CD14-positive monocyte (primary cell): ENCODE results near the gene SUFU. TPM values are rescaled to one million over a fixed set of nuclear protein-coding genes. Genes with fewer than 3 reads are reported as not detected.

ENCODE experiments used
- DNase-seq, 3 donors: peaks; one replicate each; pipeline ENCODE4 v3.0.0-alpha.2; 2011 to 2022
- H2AFZ ChIP-seq: 2 replicates; pipeline ENCODE4 v1.6.0; 2012; ENCODE audit warnings: mild to moderate bottlenecking, low read depth, low read length, inconsistent platforms; ENCODE audit not compliant: insufficient read depth, poor library complexity, severe bottlenecking
- H3K27ac ChIP-seq, 2 donors: 1 replicate in 1 of 2; 2 replicates in 1 of 2; pipeline ENCODE4 v1.5.1; 2012 to 2013; ENCODE audit warnings: low read length in 2 of 2, control low read depth in 1 of 2, inconsistent platforms in 1 of 2, low read depth in 1 of 2, mild to moderate bottlenecking in 1 of 2
- H3K27me3 ChIP-seq, 2 donors: one replicate each; pipeline versions ENCODE4 v1.6.0 to v1.6.1; 2011 to 2013; ENCODE audit warnings: low read length in 2 of 2; ENCODE audit not compliant: control insufficient read depth in 2 of 2, insufficient read depth in 2 of 2
- H3K36me3 ChIP-seq, 2 donors: replicated peaks in 1 of 2; 1 replicate in 1 of 2; 2 replicates in 1 of 2; pipeline versions ENCODE4 v1.5.1 to v1.6.1; 2012 to 2013; ENCODE audit warnings: low read length in 2 of 2, control low read depth in 1 of 2, inconsistent platforms in 1 of 2, mild to moderate bottlenecking in 1 of 2; ENCODE audit not compliant: insufficient read depth in 2 of 2, control insufficient read depth in 1 of 2
- H3K4me1 ChIP-seq, 2 donors: 1 replicate in 1 of 2; 2 replicates in 1 of 2; pipeline versions ENCODE4 v1.5.1 to v1.6.1; 2012 to 2013; ENCODE audit warnings: low read length in 2 of 2, control low read depth in 1 of 2, inconsistent platforms in 1 of 2, mild to moderate bottlenecking in 1 of 2, moderate library complexity in 1 of 2; ENCODE audit not compliant: insufficient read depth in 2 of 2, control insufficient read depth in 1 of 2
- H3K4me2 ChIP-seq: replicated peaks from 2 replicates; pipeline ENCODE3; 2012; ENCODE audit warnings: low read length, moderate library complexity, mild to moderate bottlenecking; ENCODE audit not compliant: poor library complexity, severe bottlenecking; ENCODE audit errors: extremely low read depth
- H3K4me3 ChIP-seq, 3 experiments: fragments of 200-600 bp in 1 of 3; sonication (generic) in 1 of 3; replicated peaks in 1 of 3; 1 replicate in 2 of 3; 2 replicates in 1 of 3; pipeline ENCODE4 v1.5.1; 2011 to 2013; ENCODE audit warnings: low read length in 3 of 3, mild to moderate bottlenecking in 3 of 3, control low read depth in 2 of 3, low read depth in 2 of 3, inconsistent platforms in 1 of 3, moderate library complexity in 1 of 3
- H3K79me2 ChIP-seq: 2 replicates; pipeline ENCODE4 v1.6.0; 2012; ENCODE audit warnings: mild to moderate bottlenecking, control low read depth, inconsistent platforms, low read length, moderate library complexity; ENCODE audit not compliant: insufficient read depth
- H3K9ac ChIP-seq: 2 replicates; pipeline ENCODE4 v1.6.0; 2017; ENCODE audit warnings: low read length, mild to moderate bottlenecking; ENCODE audit not compliant: insufficient read depth, poor library complexity, severe bottlenecking
- H3K9me3 ChIP-seq, 2 donors: replicated peaks in 1 of 2; 1 replicate in 1 of 2; 2 replicates in 1 of 2; pipeline versions ENCODE4 v1.5.1 to v1.6.1; 2012 to 2013; ENCODE audit warnings: low read length in 2 of 2, control low read depth in 1 of 2; ENCODE audit not compliant: control insufficient read depth in 1 of 2, insufficient read depth in 1 of 2
- H4K20me1 ChIP-seq: 2 replicates; pipeline ENCODE4 v1.6.0; 2012; ENCODE audit warnings: mild to moderate bottlenecking, low read length, control low read depth, moderate library complexity; ENCODE audit not compliant: insufficient read depth
- H3K27ac Mint-ChIP-seq, 7 donors: one replicate each; pipeline ENCODE4 v1.8.0; 2020; ENCODE audit warnings: mild to moderate bottlenecking in 7 of 7, mixed read lengths in 7 of 7, moderate library complexity in 6 of 7, inconsistent platforms in 2 of 7
- H3K27me3 Mint-ChIP-seq, 3 donors: one replicate each; pipeline ENCODE4 v1.8.0; 2021 to 2022; ENCODE audit warnings: low read depth in 3 of 3, mild to moderate bottlenecking in 3 of 3, mixed read lengths in 3 of 3, moderate library complexity in 3 of 3, inconsistent platforms in 1 of 3
- H3K36me3 Mint-ChIP-seq, 2 donors: one replicate each; pipeline ENCODE4 v1.8.0; 2020; ENCODE audit warnings: mixed read lengths in 2 of 2, inconsistent platforms in 1 of 2, mild to moderate bottlenecking in 1 of 2
- H3K4me1 Mint-ChIP-seq: one replicate; pipeline ENCODE4 v1.8.0; 2020; ENCODE audit warnings: mild to moderate bottlenecking, mixed read lengths
- H3K4me3 Mint-ChIP-seq, 2 donors: one replicate each; pipeline ENCODE4 v1.8.0; 2020; ENCODE audit warnings: mild to moderate bottlenecking in 2 of 2, mixed read lengths in 2 of 2, moderate library complexity in 1 of 2
- H3K9me3 Mint-ChIP-seq, 7 donors: one replicate each; pipeline ENCODE4 v1.8.0; 2020 to 2022; ENCODE audit warnings: mixed read lengths in 7 of 7, mild to moderate bottlenecking in 6 of 7, moderate library complexity in 6 of 7, inconsistent platforms in 2 of 7
- WGBS: methylation state at CpG from one replicate; pipeline ENCODE4 v1.1.5; 2013; ENCODE audit warnings: missing lambda C conversion rate; ENCODE audit not compliant: insufficient coverage; 5-methylcytosine and 5-hydroxymethylcytosine counted together
- intact Hi-C, 2 donors: fragments of 100-400 bp; cut with micrococcal nuclease; formaldehyde crosslinking; loops; one replicate each; pipeline versions ENCODE4 v1.15.0 to v1.15.1; 2023
- polyA plus RNA-seq, 3 donors: library from polyadenylated mRNA; depleted of rRNA in 1 of 3; unstranded in 2 of 3; stranded (reverse) in 1 of 3; fragments of 300-500 nt in 2 of 3; fragments of >200 nt in 1 of 3; fragmentation: Illumina TruSeq in 2 of 3; gene quantifications; 1 replicate in 2 of 3; 2 replicates in 1 of 3; pipeline ENCODE4 v1.2.3, GENCODE V29; 2012 to 2021
- TF ChIP-seq, protein P1 (sequence below): fragments of 200-600 bp; IDR thresholded peaks from one replicate; pipeline ENCODE4 v1.8.0; 2022; ENCODE audit warnings: antibody characterized with exemption, mild to moderate bottlenecking

The SUFU gene
- polyA plus RNA-seq, 3 donors: 3.2 to 10.0 (median 5.7) TPM

DNA sequence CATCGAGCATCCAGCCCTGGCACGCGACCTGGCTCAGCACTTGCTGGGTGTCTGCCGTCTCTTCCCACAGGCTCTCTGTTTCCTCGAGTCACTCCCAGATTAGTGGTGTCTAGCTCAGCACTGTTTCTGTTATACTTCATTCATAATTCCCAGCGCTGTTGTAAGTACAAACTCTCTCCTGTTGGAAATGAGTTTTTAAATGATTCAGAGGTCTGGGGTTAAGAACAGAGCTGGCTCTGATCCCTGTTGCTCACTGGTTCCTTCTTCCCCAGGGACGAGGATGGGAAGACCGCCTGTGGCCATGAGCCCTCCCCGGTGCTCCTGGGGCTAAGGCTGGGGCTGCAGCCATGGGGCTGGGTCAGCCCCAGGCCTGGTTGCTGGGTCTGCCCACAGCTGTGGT, 35.1 kb upstream of the SUFU start:
- Histone ChIP-seq H3K4me3 (peak overlapping the region in 1 of 3 experiments; percentile 35), H3K36me3 (peaks cover 2 to 9% of the 10 kb centered on the region in 2 donors), H3K27me3 (no peaks in the 10 kb centered on the region), H3K9me3 (no peaks in the 10 kb centered on the region), H3K9ac (peak overlapping the region; percentile 40), H3K27ac (peak overlapping the region; percentile 63 to 86), H3K79me2 (no peaks in the 10 kb centered on the region), H3K4me2 (peak overlapping the region; percentile 48), H3K4me1 (peaks cover 30 to 36% of the 10 kb centered on the region in 2 donors), H4K20me1 (no peaks in the 10 kb centered on the region), H2AFZ (peak overlapping the region; percentile 46)
- 82% methylated on average over 5 of the region's 9 CpGs for WGBS
- H3K9me3 Mint-ChIP-seq: no peaks in the 10 kb centered on the region
- peak overlapping the region in 1 of 2 donors; percentile 35 for H3K4me3 Mint-ChIP-seq
- H3K36me3 Mint-ChIP-seq: peaks cover 20 to 28% of the 10 kb centered on the region in 2 donors
- peaks cover 38% of the 10 kb centered on the region for H3K4me1 Mint-ChIP-seq
- intact Hi-C loops: no loop called here
- peaks cover 0 to 6% (median 4%) of the 10 kb centered on the region in 3 donors for H3K27me3 Mint-ChIP-seq
- peak in 1 of 3 donors; percentile 10 for DNase-seq
- TF ChIP-seq, protein P1, sequence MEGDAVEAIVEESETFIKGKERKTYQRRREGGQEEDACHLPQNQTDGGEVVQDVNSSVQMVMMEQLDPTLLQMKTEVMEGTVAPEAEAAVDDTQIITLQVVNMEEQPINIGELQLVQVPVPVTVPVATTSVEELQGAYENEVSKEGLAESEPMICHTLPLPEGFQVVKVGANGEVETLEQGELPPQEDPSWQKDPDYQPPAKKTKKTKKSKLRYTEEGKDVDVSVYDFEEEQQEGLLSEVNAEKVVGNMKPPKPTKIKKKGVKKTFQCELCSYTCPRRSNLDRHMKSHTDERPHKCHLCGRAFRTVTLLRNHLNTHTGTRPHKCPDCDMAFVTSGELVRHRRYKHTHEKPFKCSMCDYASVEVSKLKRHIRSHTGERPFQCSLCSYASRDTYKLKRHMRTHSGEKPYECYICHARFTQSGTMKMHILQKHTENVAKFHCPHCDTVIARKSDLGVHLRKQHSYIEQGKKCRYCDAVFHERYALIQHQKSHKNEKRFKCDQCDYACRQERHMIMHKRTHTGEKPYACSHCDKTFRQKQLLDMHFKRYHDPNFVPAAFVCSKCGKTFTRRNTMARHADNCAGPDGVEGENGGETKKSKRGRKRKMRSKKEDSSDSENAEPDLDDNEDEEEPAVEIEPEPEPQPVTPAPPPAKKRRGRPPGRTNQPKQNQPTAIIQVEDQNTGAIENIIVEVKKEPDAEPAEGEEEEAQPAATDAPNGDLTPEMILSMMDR: no peak
- H3K27ac Mint-ChIP-seq: peak overlapping the region; percentile 93 to 97 (median 96)

DNA sequence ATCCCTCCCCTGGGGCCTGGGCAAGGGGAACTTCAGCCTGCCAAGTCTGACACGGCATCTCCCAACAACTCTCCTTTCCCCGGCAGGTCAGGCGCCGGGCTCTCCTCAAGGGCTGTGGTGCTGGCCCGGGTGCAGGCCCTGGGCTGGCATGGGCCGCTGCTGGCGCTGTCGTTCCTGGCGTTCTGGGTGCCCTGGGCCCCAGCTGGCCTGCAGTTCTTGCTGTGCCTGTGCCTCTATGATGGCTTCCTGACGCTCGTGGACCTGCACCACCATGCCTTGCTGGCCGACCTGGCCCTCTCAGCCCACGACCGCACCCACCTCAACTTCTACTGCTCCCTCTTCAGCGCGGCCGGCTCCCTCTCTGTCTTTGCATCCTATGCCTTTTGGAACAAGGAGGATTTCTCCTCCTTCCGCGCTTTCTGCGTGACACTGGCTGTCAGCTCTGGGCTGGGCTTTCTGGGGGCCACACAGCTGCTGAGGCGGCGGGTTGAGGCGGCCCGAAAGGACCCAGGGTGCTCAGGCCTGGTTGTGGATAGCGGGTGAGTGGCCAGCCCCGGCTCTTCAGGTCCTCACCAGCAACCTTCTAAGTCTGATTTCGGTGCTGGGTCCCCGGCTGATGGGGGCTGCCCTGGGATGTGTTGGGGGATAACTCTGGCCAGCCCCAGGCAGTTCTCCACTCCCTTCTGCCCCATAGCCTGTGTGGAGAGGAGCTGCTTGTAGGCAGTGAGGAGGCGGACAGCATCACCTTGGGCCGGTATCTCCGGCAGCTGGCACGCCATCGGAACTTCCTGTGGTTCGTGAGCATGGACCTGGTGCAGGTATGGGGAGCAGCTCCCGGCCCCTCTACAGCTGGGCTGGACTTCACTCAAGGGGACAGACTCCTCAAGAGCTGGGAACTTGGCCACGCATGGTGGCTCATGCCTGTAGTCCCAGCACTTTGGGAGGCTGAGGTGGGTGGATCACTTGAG, 32.9 kb upstream of the SUFU start:
- H3K9me3 Mint-ChIP-seq: no peaks in the 10 kb centered on the region
- H3K4me3 Mint-ChIP-seq: peak overlapping the region in 1 of 2 donors; percentile 20
- 96% methylated on average over 29 of the region's 36 CpGs for WGBS
- H3K4me2 ChIP-seq: no peak overlapping the region
- peaks cover 37% of the 10 kb centered on the region for H3K4me1 Mint-ChIP-seq
- no peaks in the 10 kb centered on the region for H3K27me3 ChIP-seq
- no peak overlapping the region for H3K4me3 ChIP-seq
- no peaks in the 10 kb centered on the region for H4K20me1 ChIP-seq
- H3K36me3 ChIP-seq: peaks cover 2 to 11% of the 10 kb centered on the region in 2 donors
- H3K27ac Mint-ChIP-seq: peak overlapping the region in 3 of 7 donors; percentile 54 to 96 (median 95)
- H2AFZ ChIP-seq: no peak overlapping the region
- no peaks in the 10 kb centered on the region for H3K9me3 ChIP-seq
- H3K4me1 ChIP-seq: peaks cover 30 to 36% of the 10 kb centered on the region in 2 donors
- TF ChIP-seq, protein P1: no peak
- H3K27ac ChIP-seq: peak overlapping the region in 1 of 2 donors; percentile 86
- DNase-seq: peak in 1 of 3 donors; percentile 3
- H3K36me3 Mint-ChIP-seq: peaks cover 26 to 38% of the 10 kb centered on the region in 2 donors
- H3K27me3 Mint-ChIP-seq: peaks cover 0 to 6% (median 2%) of the 10 kb centered on the region in 3 donors
- no peak overlapping the region for H3K9ac ChIP-seq
- H3K79me2 ChIP-seq: no peaks in the 10 kb centered on the region
- intact Hi-C loops: loop anchor here in 1 of 2 donors (10.0 kb wide), 1 partner anchor 76 kb away; the partner anchor contains the start of gene NFKB2
